GM04503 (cell line): Measurements from ENCODE around the gene SH3PXD2B.
"Not testable (repeated sequence)": the region's sequence is repeated elsewhere in the genome, so short reads cannot be mapped to it uniquely, and the experiment has no call there.

Source experiments
- DNase-seq: peaks from one replicate; pipeline ENCODE4 v3.0.0-alpha.2; 2012; ENCODE audit warnings: low read depth

SH3PXD2B gene

DNA sequence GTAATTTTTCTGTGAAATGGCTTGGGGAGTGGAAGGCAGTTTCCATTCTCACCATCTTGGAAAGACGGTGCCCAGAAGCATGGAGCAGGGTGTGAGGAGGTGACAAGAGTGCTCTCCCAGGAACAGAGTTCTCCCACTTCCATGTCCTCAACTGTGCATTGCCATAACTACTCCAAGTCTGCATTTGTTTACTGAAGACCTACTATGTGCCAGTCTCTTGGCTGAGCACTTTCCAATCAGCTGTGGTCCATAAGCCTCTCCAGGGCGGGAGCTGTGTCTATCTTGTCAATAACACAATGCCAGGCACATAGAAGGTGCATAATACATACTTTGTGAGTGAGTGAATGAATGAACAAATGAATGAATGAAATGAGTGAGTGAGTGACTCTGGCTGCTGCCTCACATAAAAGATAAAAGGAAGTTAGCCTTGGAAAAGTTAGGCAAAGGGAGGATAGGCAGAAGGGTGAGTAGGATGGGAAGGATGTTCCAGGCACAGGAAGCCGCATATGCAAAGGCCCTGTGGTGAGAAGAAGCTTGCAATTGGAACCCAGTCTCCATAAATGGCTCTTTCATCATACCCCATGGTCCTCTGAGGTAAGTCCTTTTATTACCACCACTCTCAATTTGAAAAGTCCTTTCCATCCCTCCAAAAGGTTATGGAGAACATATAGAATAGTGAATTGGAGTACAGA lies 31.3 kb upstream of the SH3PXD2B start:
- no peak for DNase-seq

GRCh38 chr5:172484664-172485063 lies 30.3 kb upstream of the SH3PXD2B start:
- no peak for DNase-seq

DNA sequence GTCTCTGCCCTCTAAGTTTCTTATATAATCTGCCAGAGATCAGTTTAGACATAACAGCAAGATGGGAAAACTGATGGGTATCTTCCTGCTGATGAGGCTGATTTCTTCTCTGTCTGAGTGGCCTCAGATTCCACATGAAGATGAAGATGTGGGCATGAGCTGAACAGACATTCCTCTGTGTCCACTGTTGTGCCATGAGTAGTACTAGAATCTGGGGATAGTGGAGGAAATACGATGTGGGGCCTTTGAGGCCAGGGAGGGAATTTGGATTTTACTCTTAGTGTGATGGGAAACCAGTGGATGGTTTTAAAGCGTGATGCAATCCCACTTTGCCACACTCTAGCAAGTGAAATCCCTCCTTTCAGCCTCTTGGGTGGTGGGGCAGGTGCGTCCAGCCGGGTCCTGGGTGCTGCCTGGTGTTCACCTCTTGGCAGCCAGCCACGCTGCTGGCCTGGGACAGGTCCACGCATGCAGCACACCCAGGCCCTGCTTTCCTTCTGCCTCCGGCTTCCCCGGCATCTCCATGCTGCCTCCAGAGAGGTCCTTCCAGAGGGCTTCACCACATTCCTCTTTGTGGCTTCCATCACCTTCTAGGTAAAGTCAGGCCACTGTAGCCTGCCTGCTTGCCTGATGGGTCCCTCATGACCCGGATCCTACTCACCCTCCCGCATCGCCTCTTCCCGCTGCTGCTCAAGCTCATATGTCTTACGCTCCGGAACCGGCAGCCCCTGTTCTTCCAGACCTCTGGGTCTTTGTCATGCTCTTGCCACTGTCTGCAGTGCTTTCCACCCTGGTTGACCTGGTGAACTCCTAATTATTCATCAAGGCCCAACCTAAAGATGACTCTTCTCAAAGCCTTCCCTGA lies 28.1 kb upstream of the SH3PXD2B start:
- no peak for DNase-seq

- DNase-seq, result no peak
Measured at GRCh38 chr5:172481011-172481800, 26.9 kb upstream of the SH3PXD2B start.

- DNase-seq, result no peak
Measured at GRCh38 chr5:172479784-172480115, 25.4 kb upstream of the SH3PXD2B start.

- peak; percentile 33 for DNase-seq
Measured at GRCh38 chr5:172479034-172479783, 24.9 kb upstream of the SH3PXD2B start.

GRCh38 chr5:172478695-172479033 lies 24.3 kb upstream of the SH3PXD2B start:
- DNase-seq, result not testable (repeated sequence)

GRCh38 chr5:172478256-172478655 lies 23.9 kb upstream of the SH3PXD2B start:
- no peak for DNase-seq

DNA sequence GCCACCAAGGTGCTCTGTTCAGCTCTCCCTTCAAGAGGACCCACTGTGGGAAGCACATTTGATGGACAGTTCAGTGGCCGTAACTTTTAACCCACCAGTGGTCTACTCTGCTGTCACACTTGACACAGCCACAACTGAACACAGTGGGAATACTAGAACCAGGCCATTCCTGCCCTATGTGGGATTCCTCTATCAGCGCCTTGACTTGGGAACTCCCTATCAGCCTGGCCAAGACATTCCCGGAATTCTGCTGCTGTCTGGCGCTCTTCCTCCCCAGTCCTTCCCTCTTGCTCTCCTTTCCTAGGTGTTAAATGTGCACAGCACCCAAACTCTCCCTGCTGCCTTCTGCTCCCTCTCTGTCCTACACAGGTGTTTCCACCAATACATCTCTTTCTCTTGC lies 23.1 kb upstream of the SH3PXD2B start:
- DNase-seq, result no peak

DNA sequence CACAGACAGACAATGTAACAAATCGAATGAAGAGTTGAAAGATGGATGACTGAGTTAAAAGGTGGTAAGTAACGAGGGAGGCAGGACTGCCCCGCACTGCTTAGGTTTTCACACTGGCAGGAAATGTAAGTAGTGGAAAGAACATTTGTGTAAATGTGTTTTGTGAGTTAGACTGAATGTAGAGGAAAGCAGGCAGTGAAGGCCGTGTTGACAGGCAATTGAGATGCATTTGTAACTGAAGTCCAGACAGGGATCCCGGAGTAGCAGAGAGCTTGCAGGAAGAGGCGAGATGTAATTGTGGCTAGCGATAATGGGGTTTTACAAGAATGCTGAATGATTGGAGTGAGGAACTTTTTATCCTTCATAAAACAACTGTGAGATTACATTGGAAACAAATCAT lies 20.0 kb upstream of the SH3PXD2B start:
- DNase-seq, result no peak

DNA sequence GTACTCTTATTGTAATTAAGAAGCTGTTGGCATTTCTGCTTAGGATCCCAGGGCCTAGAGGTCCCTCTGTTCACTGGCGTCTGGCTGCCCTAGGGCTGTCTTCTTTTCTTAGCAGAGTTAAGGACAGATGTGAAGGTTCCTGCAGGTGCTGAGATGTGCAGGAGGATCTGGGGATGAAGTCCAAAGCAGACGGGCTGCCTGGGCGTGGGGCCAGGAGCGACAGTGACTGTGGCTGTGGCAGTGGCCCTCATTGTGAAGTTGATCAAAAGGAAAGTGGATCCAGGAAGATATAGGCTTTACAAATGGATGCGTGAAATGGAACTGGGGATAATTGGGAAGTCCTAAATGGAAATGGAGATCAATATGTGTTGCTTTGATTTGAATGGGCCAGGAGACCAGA lies 19.1 kb upstream of the SH3PXD2B start:
- no peak for DNase-seq

- no peak for DNase-seq
Measured at GRCh38 chr5:172469697-172470096, 15.4 kb upstream of the SH3PXD2B start.

- DNase-seq, result no peak
Measured at GRCh38 chr5:172466062-172466461, 11.7 kb upstream of the SH3PXD2B start.

GRCh38 chr5:172463031-172463430 lies 8.7 kb upstream of the SH3PXD2B start:
- DNase-seq, result no peak

DNA sequence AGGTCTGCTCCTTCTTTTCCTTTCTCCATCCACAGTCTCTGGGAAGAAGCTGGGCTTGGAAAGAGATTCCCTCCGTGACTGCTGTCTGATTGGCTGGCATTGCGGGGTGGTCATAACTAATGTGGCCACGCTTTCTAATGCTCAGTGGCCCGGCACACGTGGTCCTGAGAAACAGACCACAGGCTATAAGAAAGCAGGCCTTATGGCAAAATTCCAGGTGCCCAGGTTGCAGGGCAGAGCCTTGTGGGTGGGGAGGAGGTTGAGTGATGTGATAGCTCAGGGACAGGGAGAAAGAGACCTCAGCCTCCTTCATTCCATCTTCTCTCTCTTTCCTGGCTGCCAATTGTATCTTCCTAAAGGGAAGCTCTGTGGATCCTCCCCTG lies 5.4 kb upstream of the SH3PXD2B start:
- DNase-seq, result no peak

DNA sequence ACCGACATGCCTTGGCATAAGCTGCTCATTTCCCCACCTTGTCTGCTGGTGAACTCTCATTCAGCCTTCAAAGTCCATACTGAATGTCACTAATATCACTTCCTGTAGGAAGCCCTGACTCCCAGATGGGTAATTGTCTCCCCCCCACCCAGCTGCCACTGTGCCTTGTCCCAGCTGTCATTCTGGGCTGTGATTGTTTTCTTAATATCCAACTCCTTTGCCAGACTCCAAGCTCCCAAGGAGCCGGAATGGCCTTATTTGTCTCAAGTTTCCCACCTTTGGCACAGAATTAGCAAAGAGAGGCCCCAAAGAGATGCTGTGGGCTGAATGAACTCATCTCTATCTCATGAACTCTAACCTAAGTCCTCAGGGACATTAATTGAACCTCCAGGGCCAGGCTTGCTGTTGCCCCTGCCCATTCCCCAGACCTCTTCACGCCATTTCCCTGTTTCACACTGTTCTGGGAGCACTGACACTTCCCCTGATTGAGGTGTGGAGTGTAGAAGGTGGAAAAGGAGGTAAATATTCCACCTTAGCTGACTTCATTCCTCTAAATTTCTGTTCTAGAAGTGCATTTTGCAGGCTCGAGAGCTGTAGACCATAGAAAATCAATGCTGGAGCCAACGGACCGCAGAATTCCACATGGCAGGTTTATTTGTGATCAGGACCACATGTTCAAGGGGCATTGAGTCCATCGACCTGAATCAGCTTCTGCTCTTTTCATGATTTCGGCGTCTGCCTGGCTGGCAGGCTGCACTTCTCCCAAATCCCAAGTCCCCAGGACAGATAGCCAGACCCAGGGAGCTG lies 4.9 kb upstream of the SH3PXD2B start:
- no peak for DNase-seq

- no peak for DNase-seq
Measured at GRCh38 chr5:172456076-172456722, 1.9 kb upstream of the SH3PXD2B start.

- DNase-seq, result no peak
Measured at GRCh38 chr5:172455511-172456061, 1.3 kb upstream of the SH3PXD2B start.

GRCh38 chr5:172455087-172455381 lies 709 bp upstream of the SH3PXD2B start:
- DNase-seq, result no peak

- no peak for DNase-seq
Measured at GRCh38 chr5:172453986-172454357, 353 bp downstream of the SH3PXD2B start.
